GM21619 (cell line): ENCODE measurements around the gene KIF4B.
"Not testable (repeated sequence)": the region's sequence is repeated elsewhere in the genome, so short reads cannot be mapped to it uniquely, and the experiment has no call there.

Experiments used
- ATAC-seq: cut with Tn5 transposase; IDR thresholded peaks from one replicate; pipeline ENCODE4 v1.9.1; 2021; ENCODE audit not compliant: unreplicated experiment

KIF4B gene, protein sequence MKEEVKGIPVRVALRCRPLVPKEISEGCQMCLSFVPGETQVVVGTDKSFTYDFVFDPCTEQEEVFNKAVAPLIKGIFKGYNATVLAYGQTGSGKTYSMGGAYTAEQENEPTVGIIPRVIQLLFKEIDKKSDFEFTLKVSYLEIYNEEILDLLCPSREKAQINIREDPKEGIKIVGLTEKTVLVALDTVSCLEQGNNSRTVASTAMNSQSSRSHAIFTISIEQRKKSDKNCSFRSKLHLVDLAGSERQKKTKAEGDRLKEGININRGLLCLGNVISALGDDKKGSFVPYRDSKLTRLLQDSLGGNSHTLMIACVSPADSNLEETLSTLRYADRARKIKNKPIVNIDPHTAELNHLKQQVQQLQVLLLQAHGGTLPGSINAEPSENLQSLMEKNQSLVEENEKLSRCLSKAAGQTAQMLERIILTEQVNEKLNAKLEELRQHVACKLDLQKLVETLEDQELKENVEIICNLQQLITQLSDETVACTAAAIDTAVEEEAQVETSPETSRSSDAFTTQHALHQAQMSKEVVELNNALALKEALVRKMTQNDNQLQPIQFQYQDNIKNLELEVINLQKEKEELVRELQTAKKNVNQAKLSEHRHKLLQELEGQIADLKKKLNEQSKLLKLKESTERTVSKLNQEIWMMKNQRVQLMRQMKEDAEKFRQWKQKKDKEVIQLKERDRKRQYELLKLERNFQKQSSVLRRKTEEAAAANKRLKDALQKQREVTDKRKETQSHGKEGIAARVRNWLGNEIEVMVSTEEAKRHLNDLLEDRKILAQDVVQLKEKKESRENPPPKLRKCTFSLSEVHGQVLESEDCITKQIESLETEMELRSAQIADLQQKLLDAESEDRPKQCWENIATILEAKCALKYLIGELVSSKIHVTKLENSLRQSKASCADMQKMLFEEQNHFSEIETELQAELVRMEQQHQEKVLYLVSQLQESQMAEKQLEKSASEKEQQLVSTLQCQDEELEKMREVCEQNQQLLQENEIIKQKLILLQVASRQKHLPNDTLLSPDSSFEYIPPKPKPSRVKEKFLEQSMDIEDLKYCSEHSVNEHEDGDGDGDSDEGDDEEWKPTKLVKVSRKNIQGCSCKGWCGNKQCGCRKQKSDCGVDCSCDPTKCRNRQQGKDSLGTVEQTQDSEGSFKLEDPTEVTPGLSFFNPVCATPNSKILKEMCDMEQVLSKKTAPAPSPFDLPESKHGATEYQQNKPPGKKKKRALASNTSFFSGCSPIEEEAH

DNA sequence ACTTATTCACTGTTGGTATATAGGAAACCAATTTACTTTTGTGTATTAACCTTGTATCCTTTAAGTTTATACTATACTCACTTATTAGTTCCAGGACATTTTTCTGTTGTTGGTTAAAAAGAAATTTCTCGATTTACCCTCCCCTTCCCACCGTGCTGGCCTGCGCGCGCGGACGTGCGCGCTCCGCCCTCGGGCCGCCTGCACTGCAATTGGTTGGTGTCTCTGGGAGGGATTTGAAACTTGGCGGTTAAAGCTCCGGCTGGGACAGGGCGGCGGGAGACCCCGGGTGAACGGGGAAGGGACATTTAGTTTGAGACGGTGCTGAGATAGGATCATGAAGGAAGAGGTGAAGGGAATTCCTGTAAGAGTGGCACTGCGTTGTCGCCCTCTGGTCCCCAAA is at the start of gene KIF4B:
TSS of gene KIF4B (plus strand) at position 230 of the 400 bp plus-strand sequence. CDS start at position 335, 105 bp downstream.
- no peak for ATAC-seq

DNA sequence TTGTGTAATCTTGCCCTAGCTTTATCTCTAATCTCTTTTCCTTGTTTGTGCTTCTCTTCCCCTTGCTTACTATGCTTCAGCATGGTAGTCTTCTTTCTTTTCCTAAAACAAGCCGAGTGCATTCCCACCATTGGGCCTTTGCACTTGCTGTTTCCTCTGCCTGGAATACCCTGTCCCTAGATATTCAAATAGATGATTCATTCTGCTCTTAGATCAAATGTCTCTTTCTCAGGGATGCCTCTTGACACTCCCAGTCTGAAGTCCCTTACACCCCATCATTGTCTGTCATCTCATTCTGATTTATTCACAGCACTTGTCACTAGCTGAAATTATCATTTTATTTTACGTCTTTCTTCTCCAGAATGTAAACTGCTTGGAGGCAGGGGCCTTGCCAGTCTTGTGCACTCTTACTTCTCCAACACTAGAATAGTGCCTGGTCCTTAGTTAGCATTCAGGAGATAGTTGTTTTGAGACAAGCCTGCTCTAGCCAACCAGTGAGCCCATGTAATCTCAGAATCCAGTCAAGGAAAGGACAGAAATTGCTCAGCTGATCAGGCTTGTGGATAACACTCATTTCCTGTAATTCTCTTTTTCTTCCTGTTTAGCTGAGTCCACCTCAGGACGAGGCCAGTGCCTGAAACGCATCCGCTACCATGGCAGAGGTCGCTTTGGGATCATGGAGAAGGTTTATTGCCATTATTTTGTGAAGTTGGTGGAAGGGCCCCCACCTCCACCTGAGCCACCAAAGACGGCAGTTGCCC is 47.3 kb upstream of the KIF4B start:
- ATAC-seq = no peak

DNA sequence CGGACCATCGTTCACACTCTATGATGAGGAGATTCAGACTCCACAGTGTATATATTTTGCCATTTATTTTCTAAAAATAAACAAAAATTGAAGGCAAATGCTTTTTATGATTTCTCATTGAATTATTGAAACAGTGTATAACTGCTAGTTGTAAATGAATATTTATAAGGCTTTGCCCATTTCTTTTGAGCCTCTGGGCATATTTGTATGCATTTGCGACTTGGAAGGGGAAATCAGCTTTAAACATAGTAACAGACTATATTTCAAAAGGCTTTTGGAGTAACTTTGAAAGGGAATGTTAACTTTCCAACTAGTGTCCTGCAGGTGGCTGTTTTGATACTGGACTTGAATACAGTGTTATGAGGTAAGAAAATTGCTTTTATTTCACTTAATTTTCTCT is 46.7 kb upstream of the KIF4B start:
- no peak for ATAC-seq

DNA sequence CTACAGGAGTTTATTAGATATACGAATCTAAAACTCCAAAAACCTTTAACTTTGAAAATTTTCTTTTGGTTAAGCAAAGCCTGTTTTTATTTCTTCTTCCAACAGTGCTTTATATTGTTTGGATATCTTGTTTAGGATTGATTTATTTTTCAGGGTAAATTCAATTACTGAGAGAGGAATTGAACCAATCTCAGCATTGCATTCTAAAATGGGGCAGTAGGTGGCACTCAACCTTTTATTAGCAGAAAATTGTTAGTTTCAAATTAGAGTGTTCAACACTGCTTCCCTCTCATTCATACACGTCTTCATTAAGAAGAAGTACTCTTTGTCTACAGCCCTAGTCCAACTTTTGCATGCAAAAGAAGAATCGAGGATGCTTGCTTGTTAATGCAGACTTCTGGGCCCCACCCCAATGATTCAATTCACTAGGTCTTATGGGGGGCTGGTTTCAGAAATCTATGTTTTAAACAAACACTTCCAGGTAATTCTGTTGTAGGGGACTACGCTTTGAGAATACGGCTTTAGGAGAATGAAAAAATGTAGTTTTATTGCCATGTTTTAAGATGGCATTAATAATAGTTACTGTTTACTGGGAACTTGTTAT is 46.0 kb upstream of the KIF4B start:
- ATAC-seq = no peak

DNA sequence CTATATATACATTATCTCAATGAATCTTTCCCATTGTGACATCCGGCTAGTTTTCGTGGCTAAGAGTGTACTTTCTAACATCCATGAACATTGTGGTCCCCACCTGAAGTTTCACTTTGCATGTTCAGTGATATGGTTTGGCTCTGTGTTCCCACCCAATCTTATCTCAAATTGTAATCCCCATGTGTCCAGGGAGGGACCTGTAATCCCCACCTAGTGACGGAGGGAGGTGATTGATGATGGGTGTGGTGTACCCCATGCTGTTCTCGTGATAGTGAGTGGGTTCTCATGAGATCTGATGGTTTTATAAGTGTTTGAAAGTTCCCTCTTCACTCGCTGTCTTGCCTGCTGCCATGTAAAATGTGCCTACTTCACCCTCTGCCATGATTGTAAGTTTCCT is 44.6 kb upstream of the KIF4B start:
- no peak for ATAC-seq

DNA sequence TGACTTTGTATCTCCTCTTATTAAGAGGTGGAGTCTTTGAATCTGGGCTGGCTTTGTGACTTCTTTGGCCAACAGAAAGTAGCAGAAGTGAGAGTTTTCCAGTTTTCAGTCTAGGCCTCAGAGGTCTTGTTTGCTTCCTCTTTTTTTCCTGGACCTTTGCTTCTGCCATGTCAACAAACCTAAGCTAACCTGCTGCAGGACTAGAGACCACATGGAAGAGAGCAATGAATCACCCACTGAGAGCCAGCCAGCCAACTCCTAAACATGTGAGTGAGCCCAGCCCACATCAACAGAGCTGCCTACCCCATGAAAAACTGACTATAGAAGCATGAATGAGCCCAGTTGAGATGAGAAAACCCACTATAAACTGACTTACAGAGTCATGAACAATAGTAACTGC is 42.8 kb upstream of the KIF4B start:
- no peak for ATAC-seq

DNA sequence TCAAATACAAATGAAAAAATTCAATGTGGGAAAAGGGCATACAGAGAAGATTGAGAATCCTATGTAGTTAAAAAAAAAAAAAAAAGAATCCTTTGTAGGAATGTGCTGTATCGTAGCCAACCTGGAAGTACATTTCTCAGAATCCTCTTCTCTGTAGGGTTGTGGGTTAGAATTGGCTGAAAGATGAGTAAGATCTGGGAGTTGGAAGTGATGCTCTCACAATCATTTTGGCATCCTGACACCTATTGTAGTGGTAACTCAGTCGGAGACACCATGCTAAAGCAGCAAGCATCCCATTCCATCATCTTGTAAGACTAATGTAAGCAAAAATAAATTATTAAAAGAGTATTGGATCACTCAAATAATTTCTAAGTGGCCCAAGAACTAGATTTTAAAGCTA is 42.1 kb upstream of the KIF4B start:
- ATAC-seq = no peak

DNA sequence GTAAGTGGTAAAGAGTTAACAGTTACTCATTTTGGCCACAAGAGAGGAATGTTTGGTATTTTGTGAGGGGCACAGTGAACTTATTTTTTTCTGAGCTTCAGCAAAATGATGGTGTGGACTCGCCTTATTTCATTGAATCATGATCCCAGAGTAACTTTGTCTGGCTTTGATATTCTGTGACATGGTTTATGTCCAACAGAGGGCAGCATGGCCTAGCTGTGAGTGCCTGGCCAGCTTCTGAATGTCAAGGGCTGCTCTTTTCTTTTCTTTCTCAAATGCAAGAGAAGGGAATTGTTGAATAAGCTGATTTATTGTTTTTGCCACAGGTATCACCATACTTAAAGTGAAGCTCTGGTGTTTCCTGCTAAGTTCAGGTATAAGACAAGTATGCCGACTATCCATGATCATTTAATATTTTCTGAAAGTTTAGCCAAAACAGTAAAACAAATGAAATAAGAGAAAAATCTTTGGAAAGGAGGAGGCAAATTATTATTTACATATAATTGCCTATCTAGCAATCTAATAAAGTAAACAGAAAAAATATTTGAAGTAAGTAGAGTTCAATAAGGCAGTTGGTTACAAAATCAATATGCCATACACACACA is 41.0 kb upstream of the KIF4B start:
- no peak for ATAC-seq

DNA sequence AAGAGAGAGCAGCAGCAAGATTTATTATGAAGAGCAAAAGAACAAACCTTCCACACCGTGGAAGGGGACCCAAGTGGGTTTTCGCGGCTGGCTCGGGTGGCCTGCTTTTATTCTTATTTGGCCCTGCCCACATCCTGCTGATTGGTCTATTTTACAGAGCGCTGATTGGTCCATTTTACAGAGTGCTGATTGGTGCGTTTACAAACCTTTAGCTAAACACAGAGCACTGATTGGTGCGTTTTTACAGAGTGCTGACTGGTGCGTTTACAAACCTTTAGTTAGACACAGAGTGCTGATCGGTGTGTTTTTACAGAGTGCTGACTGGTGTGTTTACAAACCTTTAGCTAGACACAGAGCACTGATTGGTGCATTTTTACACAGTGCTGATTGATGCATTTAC is 37.5 kb upstream of the KIF4B start:
- not testable (repeated sequence) for ATAC-seq

DNA sequence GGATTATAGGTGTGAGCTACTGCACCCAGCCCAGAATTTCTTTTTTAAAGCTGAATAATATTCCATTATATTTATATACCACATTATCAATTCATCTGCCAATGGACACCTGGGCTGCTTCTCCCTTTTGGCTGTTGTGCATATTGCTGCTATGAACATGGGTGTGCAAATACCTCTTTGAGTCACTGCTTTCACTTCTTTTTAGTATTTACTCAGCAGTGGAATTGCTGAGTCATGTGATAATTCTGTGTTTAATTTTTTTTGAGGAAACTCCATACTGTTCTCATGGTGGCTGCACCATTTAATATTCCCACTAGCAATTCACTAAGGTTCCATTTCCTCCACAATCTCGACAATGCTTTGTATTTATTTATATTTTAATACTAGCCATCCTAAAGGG is 36.1 kb upstream of the KIF4B start:
- no peak for ATAC-seq

DNA sequence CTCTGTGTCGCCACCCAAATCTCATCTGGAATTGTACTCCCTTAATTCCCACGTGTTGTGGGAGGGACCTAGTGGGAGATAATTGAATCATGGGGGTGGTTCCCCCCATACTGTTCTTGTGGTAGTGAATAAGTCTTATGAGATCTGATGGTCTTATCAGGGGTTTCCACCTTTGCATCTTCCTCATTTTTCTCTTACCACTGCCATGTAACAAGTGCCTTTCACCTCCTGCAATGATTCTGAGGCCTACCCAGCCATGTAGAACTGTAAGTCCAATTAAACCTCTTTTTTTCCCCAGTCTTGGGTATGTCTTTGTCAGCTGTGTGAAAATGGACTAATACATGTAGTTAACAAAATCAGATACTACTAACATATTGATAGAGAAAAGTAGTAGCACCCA is 35.3 kb upstream of the KIF4B start:
- ATAC-seq = not testable (repeated sequence)

DNA sequence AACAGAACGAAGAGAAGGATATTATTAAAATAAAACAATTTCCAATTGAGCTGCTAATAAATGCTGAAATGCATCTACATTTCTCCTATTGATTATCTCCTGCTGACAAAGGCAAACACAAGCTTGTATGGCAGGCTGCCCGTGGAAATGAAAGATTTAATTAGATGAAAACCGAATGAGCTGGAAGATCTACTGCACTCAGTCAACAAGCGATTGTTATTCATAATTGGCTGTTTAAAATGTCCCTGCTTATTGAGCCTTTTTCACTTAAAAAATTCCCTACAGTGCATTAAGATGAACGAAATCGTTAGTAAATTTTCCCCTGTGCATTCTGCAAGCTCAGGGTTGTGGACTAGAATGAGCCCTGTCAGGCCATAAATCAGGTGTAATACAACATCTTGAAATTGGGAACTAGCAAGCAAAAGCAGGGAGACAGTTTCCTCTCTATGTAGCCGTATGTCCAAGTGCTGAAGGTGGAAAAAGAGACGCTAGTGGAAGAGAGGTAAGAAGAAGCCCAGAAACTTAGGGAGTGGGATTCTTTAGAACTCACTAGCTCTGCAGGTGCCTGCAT is 28.5 kb upstream of the KIF4B start:
- ATAC-seq = no peak

DNA sequence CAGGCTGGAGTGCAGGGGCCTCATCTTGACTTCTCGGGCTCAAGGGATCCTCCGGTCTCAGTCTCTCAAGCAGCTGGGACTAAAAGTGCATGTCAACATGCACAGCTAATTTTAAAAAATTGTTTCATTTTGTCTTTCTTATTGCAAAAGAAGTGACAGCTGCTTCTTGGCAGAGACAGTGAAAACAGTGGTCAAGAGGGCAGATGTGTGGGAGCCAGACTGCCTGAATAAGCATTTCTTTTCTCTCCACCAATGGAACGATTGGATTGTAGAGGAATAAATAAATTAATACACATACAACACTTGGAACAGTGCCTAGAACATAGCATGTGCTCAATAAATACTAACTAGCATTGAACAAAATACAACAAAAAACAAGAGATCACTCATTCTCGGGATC is 27.4 kb upstream of the KIF4B start:
- ATAC-seq = no peak

DNA sequence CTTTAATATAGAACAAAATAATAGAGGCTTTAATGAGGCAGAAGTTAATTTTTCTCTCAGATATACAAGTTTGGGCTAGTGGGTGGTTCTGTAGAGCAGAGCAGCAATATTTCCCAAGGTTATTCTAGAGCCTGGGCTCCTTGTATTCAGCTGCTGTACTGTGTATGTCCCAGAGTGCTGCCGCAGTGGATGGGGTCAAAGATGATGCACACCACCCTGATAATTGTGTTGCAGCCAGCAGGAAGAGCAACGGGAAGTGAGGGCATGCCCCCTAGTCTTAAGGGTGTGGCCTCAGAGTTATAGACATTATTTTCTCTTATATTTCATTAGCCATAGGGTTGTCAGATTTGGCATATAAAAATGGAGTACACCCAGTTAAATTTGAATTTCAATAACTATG is 23.9 kb upstream of the KIF4B start:
- no peak for ATAC-seq

DNA sequence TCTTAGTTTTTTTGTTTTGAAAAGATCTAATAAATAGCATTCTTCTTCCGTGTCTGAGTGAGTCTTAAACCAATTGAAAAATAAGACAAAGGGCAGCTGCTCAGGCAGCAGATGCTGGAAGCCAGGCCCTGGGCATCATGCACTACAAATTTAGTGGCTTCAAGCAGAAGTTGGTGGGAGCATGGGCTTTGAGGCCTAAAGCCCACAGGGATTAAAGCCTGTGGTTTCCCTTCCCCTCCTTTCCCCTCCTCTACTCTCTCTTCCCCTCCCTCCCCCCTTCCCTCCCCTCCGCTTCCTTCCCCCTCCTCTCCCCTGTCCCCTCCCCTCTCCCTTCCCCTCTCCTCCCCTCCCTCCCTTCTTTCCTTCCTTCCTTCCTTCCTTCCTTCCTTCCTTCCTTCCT is 20.1 kb upstream of the KIF4B start:
- no peak for ATAC-seq

DNA sequence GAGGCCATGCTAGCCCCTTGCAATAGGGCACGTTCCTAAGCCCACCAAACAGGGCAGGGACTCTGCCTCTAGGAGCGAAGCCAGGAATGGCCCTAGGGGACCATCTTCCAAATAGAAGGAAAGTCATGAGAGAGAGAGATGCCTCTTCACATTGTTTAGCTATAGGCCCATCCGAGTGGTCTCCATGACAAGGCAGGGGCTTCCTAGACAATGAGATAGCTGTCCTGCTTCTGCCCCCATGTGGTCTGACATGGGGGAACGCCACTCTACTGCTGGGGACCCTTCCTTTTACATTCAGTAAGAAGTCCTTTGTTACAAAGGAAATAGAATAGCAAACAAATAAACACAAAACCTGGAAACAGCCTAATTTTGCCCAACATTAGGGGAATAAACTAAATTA is 17.9 kb upstream of the KIF4B start:
- ATAC-seq = no peak

DNA sequence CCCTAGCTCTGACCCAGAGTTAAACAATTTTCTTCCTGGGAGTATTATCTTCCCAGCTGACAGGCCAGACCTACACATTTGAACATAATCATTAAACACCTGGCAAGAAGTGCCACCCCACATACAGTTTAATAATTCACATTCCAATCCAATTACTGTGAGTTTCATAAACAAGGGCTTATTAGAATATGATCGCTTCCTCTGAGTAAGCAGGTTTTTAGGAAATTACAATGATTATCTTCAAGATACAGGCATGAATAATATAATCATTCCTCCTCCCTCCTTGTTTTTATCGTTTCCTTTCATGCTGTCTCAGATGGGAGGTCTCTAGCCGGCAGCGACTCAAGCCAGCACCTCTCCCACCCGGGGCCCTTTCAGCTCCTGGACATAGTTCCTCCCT is 15.8 kb upstream of the KIF4B start:
- no peak for ATAC-seq

DNA sequence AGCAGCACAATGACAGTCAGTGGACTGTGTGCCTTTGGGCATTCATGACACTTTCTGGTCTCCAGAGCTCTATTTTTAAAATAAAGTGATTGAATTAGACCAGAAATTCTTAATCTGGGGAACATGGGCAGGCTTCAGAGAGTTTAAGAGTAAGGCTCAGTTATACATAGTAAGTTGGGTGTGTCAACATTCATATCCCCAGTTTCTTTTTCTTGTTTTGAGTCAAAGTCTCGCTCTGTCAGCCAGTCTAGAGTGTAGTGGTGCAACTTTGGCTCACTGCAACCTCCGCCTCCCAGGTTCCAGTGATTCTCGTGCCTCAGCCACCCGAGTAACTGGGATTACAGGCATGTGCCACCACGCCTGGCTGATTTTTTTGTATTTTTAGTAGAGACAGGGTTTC is 13.7 kb upstream of the KIF4B start:
- ATAC-seq = no peak

DNA sequence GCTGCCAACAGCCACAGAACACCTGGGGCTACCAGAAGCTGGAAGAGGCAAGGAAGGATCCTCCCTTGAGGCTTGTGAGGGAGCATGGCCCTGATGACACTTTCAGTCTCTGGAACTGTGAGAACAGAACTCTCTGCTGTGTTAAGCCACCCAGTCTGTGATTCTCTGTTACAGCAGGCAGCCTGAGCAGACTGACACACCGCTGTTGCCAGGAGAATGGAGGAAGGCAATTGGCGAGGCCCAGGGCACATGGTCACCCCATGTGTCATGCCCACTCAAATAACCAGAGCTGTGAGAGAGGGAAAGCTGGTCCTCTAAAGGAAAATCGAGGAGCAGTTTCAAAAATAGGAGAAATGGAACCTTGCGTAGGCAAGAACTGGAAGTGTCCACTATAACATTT is 12.0 kb upstream of the KIF4B start:
- ATAC-seq = no peak

DNA sequence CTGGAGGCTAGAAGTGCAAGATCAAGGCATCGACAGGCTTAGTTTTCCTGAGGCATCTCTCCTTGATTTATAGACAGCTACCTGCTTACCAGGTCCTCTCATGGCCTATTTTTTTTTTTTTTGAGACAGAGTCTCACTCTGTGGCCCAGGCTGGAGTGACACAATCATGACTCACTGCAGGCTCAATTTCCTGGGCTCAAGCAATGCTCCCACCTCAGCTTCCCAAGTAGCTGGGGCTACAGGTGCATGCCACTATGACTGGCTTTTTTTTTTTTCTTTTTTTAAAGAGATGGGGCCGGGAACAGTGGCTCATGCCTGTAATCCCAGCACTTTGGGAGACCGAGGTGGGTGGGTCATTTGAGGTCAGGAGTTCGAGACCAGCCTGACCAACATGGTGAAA is 10.8 kb upstream of the KIF4B start:
- ATAC-seq = not testable (repeated sequence)
